Keratinocyte (primary cell): ENCODE results near the gene CLIC3.

Experiments
- CTCF ChIP-seq, 3 experiments: IDR thresholded peaks in 1 of 3; conservative IDR thresholded peaks in 1 of 3; optimal IDR thresholded peaks in 1 of 3; 2 replicates in 2 of 3; 3 replicates in 1 of 3; pipeline versions ENCODE3 to v1.5.1; 2011; ENCODE audit warnings: low read length in 3 of 3, mild to moderate bottlenecking in 3 of 3, moderate library complexity in 2 of 3, control low read depth in 1 of 3, inconsistent platforms in 1 of 3; ENCODE audit not compliant: insufficient read depth in 2 of 3; ENCODE audit errors: extremely low read depth in 1 of 3
- EZH2 ChIP-seq: IDR thresholded peaks from one replicate; pipeline ENCODE4 v1.6.1; 2012; ENCODE audit warnings: inconsistent platforms, mild to moderate bottlenecking, low read length, moderate library complexity

GRCh38 chr9:137041124-137041523 lies 44.8 kb upstream of the CLIC3 start:
- TF ChIP-seq CTCF (optimal IDR thresholded peaks at IDR 0.05 in 1 of 3, IDR thresholded peaks at IDR 0.05 in 1 of 3, conservative IDR thresholded peaks at IDR 0.05 in 1 of 3; ENCODE audit: extremely low read depth in 1 of 3, insufficient read depth in 2 of 3, low read length in 3 of 3) (no peak), EZH2 (no peak)
